Measurements from ENCODE around the gene TOPBP1. TPM values are rescaled to one million over a fixed set of nuclear protein-coding genes. Genes with fewer than 3 reads are reported as not detected.
A peak's percentile ranks its signal among the peaks of the same experiment; 100 is the strongest.

TOPBP1 gene
- total RNA-seq, 1 donor from 2014 or later: 18.1 TPM

GRCh38 chr3:133588784-133589465 lies 72.8 kb downstream of the TOPBP1 start:
- Mint-ChIP-seq H3K4me1 (ENCODE audit: low read depth) (peaks cover 35% of the 10 kb centered on the region), H3K27ac (ENCODE audit: unreplicated experiment) (peak overlapping the region; percentile 77), H3K27me3 (ENCODE audit: low read depth) (no peaks in the 10 kb centered on the region), H3K9me3 (ENCODE audit: low read depth) (no peaks in the 10 kb centered on the region), H3K4me3 (ENCODE audit: unreplicated experiment) (no peak overlapping the region), H3K36me3 (ENCODE audit: low read depth) (peaks cover 32% of the 10 kb centered on the region)
- no peak for DNase-seq (ENCODE audit: low spot score)
- no peak for TF ChIP-seq CTCF (IDR thresholded peaks at IDR 0.05)

GRCh38 chr3:133588035-133588434 lies 73.7 kb downstream of the TOPBP1 start:
- no peak for DNase-seq (ENCODE audit: low spot score)
- Mint-ChIP-seq H3K9me3 (ENCODE audit: low read depth) (no peaks in the 10 kb centered on the region), H3K4me1 (ENCODE audit: low read depth) (peaks cover 31% of the 10 kb centered on the region), H3K36me3 (ENCODE audit: low read depth) (peaks cover 38% of the 10 kb centered on the region), H3K4me3 (ENCODE audit: unreplicated experiment) (no peak overlapping the region), H3K27ac (ENCODE audit: unreplicated experiment) (no peak overlapping the region), H3K27me3 (ENCODE audit: low read depth) (no peaks in the 10 kb centered on the region)
- TF ChIP-seq CTCF (IDR thresholded peaks at IDR 0.05): no peak

DNA sequence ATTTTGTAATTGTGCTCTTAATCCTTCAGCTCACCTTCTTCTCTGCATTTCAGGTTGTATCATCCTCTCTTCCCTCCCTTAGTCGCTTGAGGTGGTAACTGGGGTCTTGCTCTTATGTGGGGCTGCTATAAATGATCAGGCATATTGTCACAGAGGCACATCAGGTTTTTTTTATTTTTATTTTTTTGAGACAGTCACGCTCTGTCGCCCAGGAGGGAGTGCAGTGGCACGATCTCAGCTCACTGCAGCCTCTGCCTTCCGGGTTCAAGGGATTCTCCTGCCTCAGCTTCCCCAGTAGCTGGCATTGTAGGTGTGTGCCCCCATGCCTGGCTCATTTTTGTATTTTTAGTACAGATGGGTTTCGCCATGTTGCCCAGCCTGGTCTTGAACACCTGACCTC lies 78.3 kb downstream of the TOPBP1 start:
- peaks cover 8% of the 10 kb centered on the region for H3K4me1 Mint-ChIP-seq (ENCODE audit: low read depth)
- no peak overlapping the region for H3K27ac Mint-ChIP-seq (ENCODE audit: unreplicated experiment)
- no peak for TF ChIP-seq CTCF (IDR thresholded peaks at IDR 0.05)
- H3K36me3 Mint-ChIP-seq (ENCODE audit: low read depth): peaks cover 33% of the 10 kb centered on the region
- no peak overlapping the region for H3K4me3 Mint-ChIP-seq (ENCODE audit: unreplicated experiment)
- no peak for DNase-seq (ENCODE audit: low spot score)
- H3K9me3 Mint-ChIP-seq (ENCODE audit: low read depth): no peaks in the 10 kb centered on the region
- no peaks in the 10 kb centered on the region for H3K27me3 Mint-ChIP-seq (ENCODE audit: low read depth)

DNA sequence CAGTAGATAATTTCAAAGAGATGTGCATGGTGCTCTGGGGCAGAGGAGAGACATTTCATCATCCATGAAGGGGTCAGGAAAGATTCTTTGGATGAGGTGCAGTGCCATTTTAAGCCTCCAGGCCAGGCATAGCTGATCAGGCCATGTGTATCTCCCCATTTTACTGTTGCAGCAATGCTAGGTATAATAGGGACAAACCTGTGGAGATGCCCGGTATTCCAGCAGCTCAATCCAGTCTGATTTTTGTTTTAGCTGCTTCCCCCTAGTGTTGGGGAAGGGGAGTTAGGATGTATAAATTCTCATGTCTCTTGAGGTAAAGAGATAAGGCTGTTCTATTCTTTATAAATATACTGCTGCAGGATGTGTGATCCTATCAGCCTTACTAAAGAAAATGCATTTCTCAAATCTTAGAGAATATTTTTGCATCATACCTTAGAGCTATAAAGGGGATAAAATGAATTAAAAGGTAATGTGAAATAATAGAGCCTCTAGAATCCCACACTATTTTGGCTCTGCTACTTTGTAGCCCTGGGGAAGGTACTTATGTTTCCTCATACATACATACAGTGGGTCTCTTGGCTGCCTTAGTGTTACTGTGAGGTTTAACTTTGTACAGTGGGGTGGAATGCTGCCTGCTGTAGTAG lies 83.1 kb downstream of the TOPBP1 start:
- H3K27ac Mint-ChIP-seq (ENCODE audit: unreplicated experiment): peak overlapping the region; percentile 68
- peak; percentile 84 for TF ChIP-seq CTCF (IDR thresholded peaks at IDR 0.05)
- no peaks in the 10 kb centered on the region for H3K27me3 Mint-ChIP-seq (ENCODE audit: low read depth)
- DNase-seq (ENCODE audit: low spot score): no peak
- peaks cover 30% of the 10 kb centered on the region for H3K36me3 Mint-ChIP-seq (ENCODE audit: low read depth)
- peak overlapping the region; percentile 22 for H3K4me3 Mint-ChIP-seq (ENCODE audit: unreplicated experiment)
- no peaks in the 10 kb centered on the region for H3K9me3 Mint-ChIP-seq (ENCODE audit: low read depth)
- H3K4me1 Mint-ChIP-seq (ENCODE audit: low read depth): peaks cover 44% of the 10 kb centered on the region

DNA sequence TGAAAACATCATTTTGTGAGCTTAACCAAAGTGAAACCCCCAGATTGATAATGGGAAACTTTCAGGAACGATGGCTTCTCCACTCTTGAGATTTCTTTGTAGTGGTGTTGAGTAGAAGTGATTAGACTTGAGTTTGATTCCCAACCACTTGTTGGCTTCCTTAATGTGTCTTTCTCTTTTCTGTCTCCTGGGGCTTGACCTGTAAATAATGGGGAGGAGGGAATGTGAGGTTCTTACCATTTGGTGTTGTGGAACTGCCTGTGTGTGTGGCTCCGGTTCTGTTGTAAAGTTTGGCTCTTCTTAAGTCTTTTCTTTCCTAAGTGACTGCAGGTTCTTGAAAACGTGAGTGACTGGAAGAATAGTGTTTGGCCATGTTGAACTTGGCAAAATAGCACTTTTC lies 85.6 kb downstream of the TOPBP1 start:
- peaks cover 61% of the 10 kb centered on the region for H3K4me1 Mint-ChIP-seq (ENCODE audit: low read depth)
- H3K36me3 Mint-ChIP-seq (ENCODE audit: low read depth): peaks cover 21% of the 10 kb centered on the region
- DNase-seq (ENCODE audit: low spot score): no peak
- no peak for TF ChIP-seq CTCF (IDR thresholded peaks at IDR 0.05)
- H3K27me3 Mint-ChIP-seq (ENCODE audit: low read depth): no peaks in the 10 kb centered on the region
- H3K9me3 Mint-ChIP-seq (ENCODE audit: low read depth): no peaks in the 10 kb centered on the region
- peak overlapping the region; percentile 80 for H3K4me3 Mint-ChIP-seq (ENCODE audit: unreplicated experiment)
- H3K27ac Mint-ChIP-seq (ENCODE audit: unreplicated experiment): peak overlapping the region; percentile 90
